Nephron progenitor cell (in vitro differentiated cells): Measurements from ENCODE around the gene FOXS1.

Source experiments
- DNase-seq: peaks from one replicate; pipeline ENCODE4 v3.0.0; 2021
- H3K27ac Mint-ChIP-seq: 2 replicates; pipeline ENCODE4 v1.8.0; 2021; ENCODE audit warnings: mild to moderate bottlenecking, moderate library complexity, mixed read lengths
- H3K27me3 Mint-ChIP-seq: 2 replicates; pipeline ENCODE4 v1.8.0; 2021; ENCODE audit warnings: mild to moderate bottlenecking, low read depth, mixed read lengths; ENCODE audit not compliant: poor library complexity
- H3K36me3 Mint-ChIP-seq: 2 replicates; pipeline ENCODE4 v1.8.0; 2021; ENCODE audit warnings: low read depth, mixed read lengths
- H3K4me1 Mint-ChIP-seq: 2 replicates; pipeline ENCODE4 v1.8.0; 2021; ENCODE audit warnings: mixed read lengths
- H3K4me3 Mint-ChIP-seq: 2 replicates; pipeline ENCODE4 v1.8.0; 2021; ENCODE audit warnings: mild to moderate bottlenecking, moderate library complexity, mixed read lengths
- H3K9me3 Mint-ChIP-seq: 2 replicates; pipeline ENCODE4 v1.8.0; 2021; ENCODE audit warnings: mild to moderate bottlenecking, moderate library complexity, mixed read lengths
- TF ChIP-seq, protein P1 (sequence below): fragments of 200-600 bp; sonication (generic); IDR thresholded peaks from 2 replicates; pipeline ENCODE4 v1.5.0; 2021; ENCODE audit warnings: antibody characterized with exemption

The FOXS1 gene

DNA sequence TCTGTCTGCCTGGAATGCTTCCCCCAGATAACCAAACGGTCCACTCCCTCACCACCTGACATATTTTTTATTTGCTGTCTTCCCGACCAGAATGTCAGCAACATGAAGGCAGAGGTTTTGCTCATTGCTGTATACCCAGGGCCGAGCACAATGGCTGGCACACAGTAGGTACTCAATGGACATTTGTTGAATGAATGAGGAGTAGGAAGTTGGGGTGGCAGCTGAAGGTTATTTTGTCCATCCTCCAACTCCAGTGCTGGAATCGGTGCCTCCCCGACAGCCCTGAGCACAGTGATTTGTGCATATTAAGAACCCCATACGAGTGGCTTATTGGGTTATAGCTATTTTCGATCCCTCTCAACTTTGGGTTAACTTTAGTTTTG is 14.6 kb upstream of the FOXS1 start:
- Mint-ChIP-seq H3K27ac (no peak overlapping the region), H3K36me3 (no peaks in the 10 kb centered on the region), H3K4me3 (peak overlapping the region; percentile 82), H3K4me1 (peaks cover 39% of the 10 kb centered on the region), H3K27me3 (no peaks in the 10 kb centered on the region), H3K9me3 (no peaks in the 10 kb centered on the region)
- TF ChIP-seq, protein P1, sequence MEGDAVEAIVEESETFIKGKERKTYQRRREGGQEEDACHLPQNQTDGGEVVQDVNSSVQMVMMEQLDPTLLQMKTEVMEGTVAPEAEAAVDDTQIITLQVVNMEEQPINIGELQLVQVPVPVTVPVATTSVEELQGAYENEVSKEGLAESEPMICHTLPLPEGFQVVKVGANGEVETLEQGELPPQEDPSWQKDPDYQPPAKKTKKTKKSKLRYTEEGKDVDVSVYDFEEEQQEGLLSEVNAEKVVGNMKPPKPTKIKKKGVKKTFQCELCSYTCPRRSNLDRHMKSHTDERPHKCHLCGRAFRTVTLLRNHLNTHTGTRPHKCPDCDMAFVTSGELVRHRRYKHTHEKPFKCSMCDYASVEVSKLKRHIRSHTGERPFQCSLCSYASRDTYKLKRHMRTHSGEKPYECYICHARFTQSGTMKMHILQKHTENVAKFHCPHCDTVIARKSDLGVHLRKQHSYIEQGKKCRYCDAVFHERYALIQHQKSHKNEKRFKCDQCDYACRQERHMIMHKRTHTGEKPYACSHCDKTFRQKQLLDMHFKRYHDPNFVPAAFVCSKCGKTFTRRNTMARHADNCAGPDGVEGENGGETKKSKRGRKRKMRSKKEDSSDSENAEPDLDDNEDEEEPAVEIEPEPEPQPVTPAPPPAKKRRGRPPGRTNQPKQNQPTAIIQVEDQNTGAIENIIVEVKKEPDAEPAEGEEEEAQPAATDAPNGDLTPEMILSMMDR: no peak
- DNase-seq: no peak

DNA sequence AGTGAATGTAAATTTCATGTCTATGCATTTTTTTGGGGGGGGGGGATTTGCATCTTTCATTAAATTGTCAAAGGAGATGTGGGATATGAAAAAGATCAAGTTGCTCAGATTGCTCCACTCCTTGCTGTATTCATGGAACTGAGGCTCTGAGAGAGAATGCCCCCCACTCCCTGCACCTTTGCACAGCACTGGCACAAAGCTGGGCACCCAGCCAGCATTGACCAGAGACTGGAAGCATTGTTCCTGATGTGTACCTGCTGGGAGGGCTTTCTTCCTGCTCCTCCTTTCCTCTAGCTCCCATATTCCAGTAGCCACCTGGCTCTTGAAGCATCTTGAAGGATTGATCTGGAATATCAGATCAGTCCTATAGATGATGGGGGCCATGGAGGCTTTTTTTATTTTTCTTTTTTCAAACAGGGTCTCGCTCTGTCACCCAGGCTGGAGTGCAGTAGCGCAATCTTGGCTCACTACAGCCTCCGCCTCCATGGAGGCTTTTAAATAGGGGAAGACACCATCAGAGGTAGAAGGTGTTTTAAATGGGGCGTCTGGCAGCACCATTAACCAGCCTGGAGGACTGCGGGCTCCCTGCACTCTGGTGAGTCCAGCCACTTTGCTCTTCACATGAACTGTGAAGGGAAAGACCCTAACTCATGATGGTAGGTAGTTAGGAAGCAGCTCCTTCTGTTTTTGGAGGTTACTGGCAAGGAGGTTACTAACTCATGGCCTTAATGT is 14.0 kb upstream of the FOXS1 start:
- TF ChIP-seq, protein P1: no peak
- no peak overlapping the region for H3K27ac Mint-ChIP-seq
- peak overlapping the region; percentile 82 for H3K4me3 Mint-ChIP-seq
- H3K4me1 Mint-ChIP-seq: peaks cover 37% of the 10 kb centered on the region
- no peaks in the 10 kb centered on the region for H3K36me3 Mint-ChIP-seq
- no peaks in the 10 kb centered on the region for H3K27me3 Mint-ChIP-seq
- no peaks in the 10 kb centered on the region for H3K9me3 Mint-ChIP-seq
- DNase-seq: no peak

DNA sequence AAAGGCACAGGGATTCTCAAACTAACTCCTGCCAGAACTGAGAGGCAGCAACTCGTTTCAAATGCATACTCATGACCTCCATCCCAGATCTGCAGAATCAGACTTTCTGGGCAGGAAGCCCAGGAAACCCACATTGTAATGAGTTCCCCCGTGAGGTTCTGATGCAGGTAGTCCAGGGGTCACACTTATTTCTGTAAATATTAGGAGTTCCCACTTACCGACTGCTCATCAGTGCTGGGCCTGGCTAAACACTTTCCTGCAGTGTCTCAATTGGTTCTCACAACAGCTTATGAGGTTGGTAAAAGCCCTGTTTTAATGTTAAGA is 13.3 kb upstream of the FOXS1 start:
- no peaks in the 10 kb centered on the region for H3K27me3 Mint-ChIP-seq
- DNase-seq: no peak
- TF ChIP-seq, protein P1: no peak
- no peaks in the 10 kb centered on the region for H3K36me3 Mint-ChIP-seq
- no peak overlapping the region for H3K4me3 Mint-ChIP-seq
- no peaks in the 10 kb centered on the region for H3K9me3 Mint-ChIP-seq
- H3K27ac Mint-ChIP-seq: no peak overlapping the region
- peaks cover 32% of the 10 kb centered on the region for H3K4me1 Mint-ChIP-seq

DNA sequence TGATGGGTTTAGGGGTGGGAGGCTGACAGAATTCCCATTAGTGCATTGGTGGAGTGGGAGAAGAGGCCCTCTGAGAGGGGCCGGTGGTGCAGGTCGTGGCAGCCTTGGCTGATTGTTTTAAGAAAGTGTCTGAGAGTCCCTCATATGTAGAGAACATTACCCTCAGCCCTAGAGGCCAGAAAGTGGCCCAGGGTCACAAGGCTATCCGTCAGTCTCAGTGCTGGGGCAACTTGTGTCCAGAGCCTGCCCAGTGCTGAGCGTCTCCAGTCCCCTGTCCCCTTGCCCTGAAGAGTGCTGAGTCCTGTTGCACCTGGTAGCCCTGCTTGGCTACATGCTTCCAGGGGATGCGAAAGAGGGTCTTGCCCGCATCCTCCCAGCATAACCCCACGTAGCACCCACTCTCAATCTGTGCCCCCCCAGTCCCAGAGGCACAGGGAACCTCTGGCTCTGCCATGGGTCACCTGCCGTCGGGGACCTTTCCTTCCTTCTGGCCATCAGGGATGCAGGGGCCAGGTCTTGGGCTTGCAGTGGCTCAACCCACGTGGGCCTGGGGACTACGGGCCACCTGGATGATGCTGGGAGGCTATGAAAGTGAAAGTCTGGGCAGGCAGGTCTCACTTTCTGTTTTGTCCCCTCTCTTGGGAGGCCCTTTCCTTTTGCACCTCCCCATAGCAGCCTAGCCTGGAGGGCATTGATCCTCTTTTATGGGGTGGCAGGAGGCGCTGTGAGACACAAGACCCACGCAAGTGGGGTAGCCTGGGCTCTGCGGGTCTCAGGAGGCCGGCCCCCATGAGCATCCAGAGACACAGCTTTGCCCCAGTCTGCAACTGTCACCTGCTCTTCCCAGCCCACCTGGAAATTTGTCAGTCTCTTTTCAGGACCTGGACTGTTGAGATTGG is 12.7 kb upstream of the FOXS1 start:
- TF ChIP-seq, protein P1: no peak
- no peaks in the 10 kb centered on the region for H3K36me3 Mint-ChIP-seq
- no peak overlapping the region for H3K4me3 Mint-ChIP-seq
- no peaks in the 10 kb centered on the region for H3K9me3 Mint-ChIP-seq
- H3K4me1 Mint-ChIP-seq: peaks cover 26% of the 10 kb centered on the region
- no peak for DNase-seq
- H3K27me3 Mint-ChIP-seq: peaks cover under 1% of the 10 kb centered on the region
- H3K27ac Mint-ChIP-seq: no peak overlapping the region

DNA sequence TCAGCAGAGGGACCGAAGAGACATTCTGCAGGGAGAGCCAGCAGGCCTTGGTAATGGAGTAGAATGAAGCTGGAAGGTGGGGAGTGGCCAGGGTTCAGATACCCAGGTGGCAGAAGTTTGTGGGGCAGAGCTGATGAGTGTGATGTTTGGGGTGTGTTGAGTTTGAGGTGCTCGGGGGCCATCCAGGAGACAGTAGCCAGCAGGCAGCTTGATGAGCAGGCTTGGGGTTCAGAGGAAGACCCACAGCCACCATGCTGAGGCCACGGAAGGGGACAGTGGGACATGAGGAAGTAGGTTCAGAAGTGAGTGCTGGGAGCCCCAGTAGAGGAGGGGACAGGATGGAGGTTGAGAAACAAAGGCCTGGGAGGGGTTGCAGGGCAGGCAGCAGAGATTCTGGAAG is 11.1 kb upstream of the FOXS1 start:
- H3K9me3 Mint-ChIP-seq: no peaks in the 10 kb centered on the region
- H3K4me1 Mint-ChIP-seq: peaks cover 13% of the 10 kb centered on the region
- no peaks in the 10 kb centered on the region for H3K36me3 Mint-ChIP-seq
- H3K4me3 Mint-ChIP-seq: no peak overlapping the region
- TF ChIP-seq, protein P1: no peak
- H3K27ac Mint-ChIP-seq: no peak overlapping the region
- DNase-seq: no peak
- H3K27me3 Mint-ChIP-seq: peaks cover 12% of the 10 kb centered on the region
